Measurements from ENCODE around the gene MED12L.

Gene MED12L

GRCh38 chr3:151216641-151217607 lies 131.5 kb downstream of the MED12L start:
- no peaks in the 10 kb centered on the region for H3K79me2 ChIP-seq
- no peaks in the 10 kb centered on the region for H3K9me3 ChIP-seq (ENCODE audit: control insufficient read depth, low read length)
- no peak overlapping the region for H3K4me2 ChIP-seq (ENCODE audit: low read length)
- no peaks in the 10 kb centered on the region for H3K36me3 ChIP-seq (ENCODE audit: control insufficient read depth, insufficient read depth, low read length)
- no peaks in the 10 kb centered on the region for H3K4me1 ChIP-seq
- no peak overlapping the region for H2AFZ ChIP-seq
- TF ChIP-seq, protein P1, sequence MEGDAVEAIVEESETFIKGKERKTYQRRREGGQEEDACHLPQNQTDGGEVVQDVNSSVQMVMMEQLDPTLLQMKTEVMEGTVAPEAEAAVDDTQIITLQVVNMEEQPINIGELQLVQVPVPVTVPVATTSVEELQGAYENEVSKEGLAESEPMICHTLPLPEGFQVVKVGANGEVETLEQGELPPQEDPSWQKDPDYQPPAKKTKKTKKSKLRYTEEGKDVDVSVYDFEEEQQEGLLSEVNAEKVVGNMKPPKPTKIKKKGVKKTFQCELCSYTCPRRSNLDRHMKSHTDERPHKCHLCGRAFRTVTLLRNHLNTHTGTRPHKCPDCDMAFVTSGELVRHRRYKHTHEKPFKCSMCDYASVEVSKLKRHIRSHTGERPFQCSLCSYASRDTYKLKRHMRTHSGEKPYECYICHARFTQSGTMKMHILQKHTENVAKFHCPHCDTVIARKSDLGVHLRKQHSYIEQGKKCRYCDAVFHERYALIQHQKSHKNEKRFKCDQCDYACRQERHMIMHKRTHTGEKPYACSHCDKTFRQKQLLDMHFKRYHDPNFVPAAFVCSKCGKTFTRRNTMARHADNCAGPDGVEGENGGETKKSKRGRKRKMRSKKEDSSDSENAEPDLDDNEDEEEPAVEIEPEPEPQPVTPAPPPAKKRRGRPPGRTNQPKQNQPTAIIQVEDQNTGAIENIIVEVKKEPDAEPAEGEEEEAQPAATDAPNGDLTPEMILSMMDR (IDR thresholded peaks at IDR 0.05), result no peak
- no peak overlapping the region for H3K27ac ChIP-seq
- H3K4me3 ChIP-seq (ENCODE audit: low read depth, low read length), result no peak overlapping the region
- H3K27me3 ChIP-seq (ENCODE audit: control insufficient read depth, insufficient read depth, low read length), result no peaks in the 10 kb centered on the region
- H3K9ac ChIP-seq, result no peak overlapping the region

- no peak overlapping the region for H3K27ac ChIP-seq
- H3K4me3 ChIP-seq (ENCODE audit: low read depth, low read length), result no peak overlapping the region
- no peaks in the 10 kb centered on the region for H3K27me3 ChIP-seq (ENCODE audit: control insufficient read depth, insufficient read depth, low read length)
- H3K9me3 ChIP-seq (ENCODE audit: control insufficient read depth, low read length), result no peaks in the 10 kb centered on the region
- no peaks in the 10 kb centered on the region for H3K4me1 ChIP-seq
- H3K9ac ChIP-seq, result no peak overlapping the region
- H2AFZ ChIP-seq, result no peak overlapping the region
- H3K4me2 ChIP-seq (ENCODE audit: low read length), result no peak overlapping the region
- TF ChIP-seq, protein P1 (IDR thresholded peaks at IDR 0.05), result no peak
- no peaks in the 10 kb centered on the region for H3K79me2 ChIP-seq
- no peaks in the 10 kb centered on the region for H3K36me3 ChIP-seq (ENCODE audit: control insufficient read depth, insufficient read depth, low read length)
Measured at GRCh38 chr3:151218136-151218535, 132.7 kb downstream of the MED12L start.

DNA sequence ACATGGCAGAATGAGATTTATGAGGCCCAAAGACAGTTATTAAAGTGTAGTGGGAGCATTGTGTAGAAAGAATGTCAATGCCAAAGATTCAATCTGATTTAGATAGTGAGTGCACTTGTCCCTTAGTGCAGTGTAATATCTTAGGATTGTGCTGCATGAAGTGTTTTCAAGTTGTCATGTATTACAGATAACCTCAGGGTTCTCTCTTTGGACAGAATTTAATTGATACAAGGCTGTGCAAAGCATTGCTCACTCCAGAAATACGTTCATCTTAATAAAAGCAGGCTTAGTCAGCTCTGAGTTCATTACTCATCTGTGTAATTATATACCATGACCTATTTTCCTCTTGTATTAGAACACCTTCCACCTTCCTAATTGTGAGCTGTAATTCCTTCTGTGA lies 133.6 kb downstream of the MED12L start:
- Histone ChIP-seq H3K4me3 (ENCODE audit: low read depth, low read length) (no peak overlapping the region), H3K36me3 (ENCODE audit: control insufficient read depth, insufficient read depth, low read length) (no peaks in the 10 kb centered on the region), H3K4me2 (ENCODE audit: low read length) (no peak overlapping the region), H3K4me1 (no peaks in the 10 kb centered on the region), H3K79me2 (no peaks in the 10 kb centered on the region), H3K9ac (no peak overlapping the region), H3K27me3 (ENCODE audit: control insufficient read depth, insufficient read depth, low read length) (no peaks in the 10 kb centered on the region), H2AFZ (no peak overlapping the region), H3K9me3 (ENCODE audit: control insufficient read depth, low read length) (no peaks in the 10 kb centered on the region), H3K27ac (no peak overlapping the region)
- TF ChIP-seq, protein P1 (IDR thresholded peaks at IDR 0.05), result no peak

DNA sequence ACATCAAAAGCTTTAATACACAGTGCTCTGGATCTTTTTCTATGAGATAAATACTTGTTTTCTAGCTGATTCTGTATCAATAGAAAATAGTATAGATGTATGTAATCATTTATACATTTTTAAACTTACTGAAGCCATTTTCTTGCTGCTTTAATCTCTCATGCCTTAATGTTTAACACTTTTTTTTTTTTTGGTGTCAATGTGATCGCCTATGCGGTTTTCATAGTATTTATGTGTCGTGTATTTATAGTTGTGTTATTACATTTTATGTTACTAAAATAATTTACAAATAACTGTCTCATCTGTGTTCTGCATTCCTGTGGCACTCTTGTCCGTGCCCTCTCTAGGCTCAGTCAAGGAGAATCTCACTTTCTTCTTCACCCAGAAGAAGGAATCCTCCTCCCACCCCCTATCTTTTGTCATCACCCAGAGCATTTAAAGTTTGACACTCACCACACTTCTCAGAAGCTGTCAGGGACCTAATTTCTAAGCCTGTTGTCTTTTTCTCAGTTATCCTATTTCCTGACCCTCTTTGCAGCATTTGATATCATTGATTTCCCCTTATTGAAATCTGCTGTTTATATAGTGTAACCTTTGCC lies 138.9 kb downstream of the MED12L start:
- no peaks in the 10 kb centered on the region for H3K79me2 ChIP-seq
- no peak overlapping the region for H3K4me3 ChIP-seq (ENCODE audit: low read depth, low read length)
- H3K9me3 ChIP-seq (ENCODE audit: control insufficient read depth, low read length), result no peaks in the 10 kb centered on the region
- TF ChIP-seq, protein P1 (IDR thresholded peaks at IDR 0.05), result no peak
- no peak overlapping the region for H3K27ac ChIP-seq
- H3K9ac ChIP-seq, result no peak overlapping the region
- H3K4me1 ChIP-seq, result no peaks in the 10 kb centered on the region
- no peak overlapping the region for H2AFZ ChIP-seq
- H3K36me3 ChIP-seq (ENCODE audit: control insufficient read depth, insufficient read depth, low read length), result no peaks in the 10 kb centered on the region
- H3K27me3 ChIP-seq (ENCODE audit: control insufficient read depth, insufficient read depth, low read length), result no peaks in the 10 kb centered on the region
- no peak overlapping the region for H3K4me2 ChIP-seq (ENCODE audit: low read length)
